Measurements from ENCODE around the gene EVX1. TPM values are rescaled to one million over a fixed set of nuclear protein-coding genes. Genes with fewer than 3 reads are reported as not detected.

The EVX1 gene
- polyA plus RNA-seq, 1 donor (not counting 4 experiments of a cell fraction or from before 2014, with no cell fraction given) = not detected

- no peak overlapping the region for H3K4me2 ChIP-seq (ENCODE audit: control insufficient read depth, extremely low read depth, insufficient read depth, low read depth, low read length)
- no peak overlapping the region for H3K27ac ChIP-seq (ENCODE audit: control insufficient read depth, insufficient read depth, low read length)
- dilution Hi-C loops (cut with MboI; ENCODE audit: extremely low pct_ligation_motif_present, low sequenced_read_pairs) = no loop called here
- no peak overlapping the region for H3K9ac ChIP-seq (ENCODE audit: control insufficient read depth, extremely low read depth, insufficient read depth, low read length)
- no peak for FAIRE-seq
- peaks cover 100% of the 10 kb centered on the region for H3K27me3 ChIP-seq (ENCODE audit: control insufficient read depth, extremely low read depth, insufficient read depth, low read length)
- no peak for DNase-seq (ENCODE audit: low read depth, low spot score)
- H2AFZ ChIP-seq (ENCODE audit: control insufficient read depth, low read length) = no peak overlapping the region
- H4K20me1 ChIP-seq (ENCODE audit: control insufficient read depth, extremely low read depth, insufficient read depth, low read length) = peaks cover 8% of the 10 kb centered on the region
- no peaks in the 10 kb centered on the region for H3K79me2 ChIP-seq (ENCODE audit: control insufficient read depth, insufficient read depth, low read length)
- H3K4me1 ChIP-seq (ENCODE audit: control insufficient read depth, extremely low read depth, insufficient read depth, low read length) = peaks cover 6% of the 10 kb centered on the region
- H3K9me1 ChIP-seq (ENCODE audit: control insufficient read depth, extremely low read depth, insufficient read depth, low read length) = no peaks in the 10 kb centered on the region
- H3K4me3 ChIP-seq (ENCODE audit: control insufficient read depth in 2 of 3, extremely low read depth in 1 of 3, insufficient read depth in 2 of 3, low read depth in 1 of 3, low read length in 3 of 3) = no peak overlapping the region
- H3K36me3 ChIP-seq (ENCODE audit: control insufficient read depth in 2 of 2, extremely low read depth in 1 of 2, insufficient read depth in 2 of 2, low read length in 2 of 2) = no peaks in the 10 kb centered on the region
- TF ChIP-seq CTCF (optimal IDR thresholded peaks at IDR 0.05 in 1 of 3, IDR thresholded peaks at IDR 0.05 in 1 of 3, conservative IDR thresholded peaks at IDR 0.05 in 1 of 3; ENCODE audit: extremely low read depth in 1 of 3, insufficient read depth in 2 of 3, low read length in 3 of 3) (no peak), EZH2 (IDR thresholded peaks at IDR 0.05; ENCODE audit: low read length) (no peak)
- no peaks in the 10 kb centered on the region for H3K9me3 ChIP-seq (ENCODE audit: control insufficient read depth, low read depth, low read length)
These were observed 448 bp upstream of the EVX1 start for GRCh38 chr7:27242154-27242553.

DNA sequence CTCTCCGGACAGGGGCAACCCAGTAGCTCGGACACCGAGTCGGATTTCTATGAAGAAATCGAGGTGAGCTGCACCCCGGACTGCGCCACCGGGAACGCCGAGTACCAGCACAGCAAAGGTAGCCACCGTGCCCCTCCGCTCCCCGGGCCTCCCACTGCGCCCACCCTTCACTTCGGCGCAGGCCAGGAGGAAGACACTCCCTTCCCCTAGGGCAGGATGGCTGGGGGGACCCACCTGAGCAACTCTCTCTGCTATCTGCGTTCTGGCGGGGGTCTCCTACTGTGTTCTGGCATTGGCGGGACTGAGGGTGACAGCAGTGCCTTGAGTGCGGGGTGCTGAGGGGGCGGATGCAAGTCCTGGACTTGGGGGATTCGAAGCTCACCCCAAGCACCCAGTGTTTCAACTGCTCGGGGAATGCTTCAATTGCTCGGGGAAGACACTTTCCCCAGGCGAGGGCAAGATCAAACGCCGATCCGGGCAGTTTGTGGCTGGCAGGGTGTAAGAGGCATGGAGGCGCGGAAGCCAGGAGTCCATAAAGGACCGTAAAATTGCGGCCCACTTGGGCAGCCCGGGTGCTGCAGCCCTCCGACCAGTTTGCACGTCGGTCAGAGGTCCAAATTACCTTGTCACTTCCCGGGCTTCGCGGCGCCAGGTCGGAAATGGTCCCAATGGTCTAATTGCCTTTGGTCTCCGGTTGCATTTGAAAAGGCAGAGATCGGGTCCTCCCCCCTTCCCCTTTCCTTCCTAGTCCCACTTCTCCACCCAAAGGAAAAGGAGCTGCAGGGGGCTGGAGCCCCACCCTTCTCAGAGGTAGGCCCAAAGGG, 950 bp downstream of the EVX1 start:
- Histone ChIP-seq H3K4me2 (ENCODE audit: control insufficient read depth, extremely low read depth, insufficient read depth, low read depth, low read length) (no peak overlapping the region), H3K9ac (ENCODE audit: control insufficient read depth, extremely low read depth, insufficient read depth, low read length) (no peak overlapping the region), H3K4me1 (ENCODE audit: control insufficient read depth, extremely low read depth, insufficient read depth, low read length) (peaks cover 9% of the 10 kb centered on the region), H3K9me3 (ENCODE audit: control insufficient read depth, low read depth, low read length) (no peaks in the 10 kb centered on the region), H2AFZ (ENCODE audit: control insufficient read depth, low read length) (no peak overlapping the region), H3K4me3 (ENCODE audit: control insufficient read depth in 2 of 3, extremely low read depth in 1 of 3, insufficient read depth in 2 of 3, low read depth in 1 of 3, low read length in 3 of 3) (no peak overlapping the region), H3K9me1 (ENCODE audit: control insufficient read depth, extremely low read depth, insufficient read depth, low read length) (no peaks in the 10 kb centered on the region), H4K20me1 (ENCODE audit: control insufficient read depth, extremely low read depth, insufficient read depth, low read length) (peaks cover 8% of the 10 kb centered on the region), H3K27ac (ENCODE audit: control insufficient read depth, insufficient read depth, low read length) (no peak overlapping the region), H3K27me3 (ENCODE audit: control insufficient read depth, extremely low read depth, insufficient read depth, low read length) (peaks cover 100% of the 10 kb centered on the region), H3K79me2 (ENCODE audit: control insufficient read depth, insufficient read depth, low read length) (no peaks in the 10 kb centered on the region), H3K36me3 (ENCODE audit: control insufficient read depth in 2 of 2, extremely low read depth in 1 of 2, insufficient read depth in 2 of 2, low read length in 2 of 2) (no peaks in the 10 kb centered on the region)
- TF ChIP-seq CTCF (optimal IDR thresholded peaks at IDR 0.05 in 1 of 3, IDR thresholded peaks at IDR 0.05 in 1 of 3, conservative IDR thresholded peaks at IDR 0.05 in 1 of 3; ENCODE audit: extremely low read depth in 1 of 3, insufficient read depth in 2 of 3, low read length in 3 of 3) (no peak), EZH2 (IDR thresholded peaks at IDR 0.05; ENCODE audit: low read length) (peak; percentile 94)
- FAIRE-seq (no peak), DNase-seq (ENCODE audit: low read depth, low spot score) (no peak)
- dilution Hi-C loops (cut with MboI; ENCODE audit: extremely low pct_ligation_motif_present, low sequenced_read_pairs) = no loop called here

All from keratinocyte (primary cell).